Uterus (tissue), 4 donors: Measurements from ENCODE around the gene PBX1. TPM values are rescaled to one million over a fixed set of nuclear protein-coding genes. Genes with fewer than 3 reads are reported as not detected.

ENCODE experiments used
- DNase-seq, 2 donors: peaks; one replicate each; pipeline ENCODE4 v3.0.0-alpha.2; 2019 to 2020
- H3K27ac ChIP-seq, 2 donors: fragments of 200-600 bp; sonication (generic); 1 replicate in 1 of 2; 2 replicates in 1 of 2; pipeline ENCODE4 v1.5.1; 2016 to 2018
- H3K27me3 ChIP-seq, 2 donors: fragments of 200-600 bp; sonication (generic); one replicate each; pipeline ENCODE4 v1.5.1; 2018 to 2019; ENCODE audit warnings: control low read depth in 1 of 2
- H3K36me3 ChIP-seq, 2 donors: fragments of 200-600 bp; sonication (generic); one replicate each; pipeline ENCODE4 v1.5.1; 2019; ENCODE audit warnings: control low read depth in 1 of 2
- H3K4me1 ChIP-seq, 2 donors: fragments of 200-600 bp; sonication (generic); one replicate each; pipeline ENCODE4 v1.5.1; 2018 to 2019; ENCODE audit warnings: control low read depth in 1 of 2
- H3K4me3 ChIP-seq, 2 donors: fragments of 200-600 bp; sonication (generic); 1 replicate in 1 of 2; 2 replicates in 1 of 2; pipeline ENCODE4 v1.5.1; 2018 to 2019; ENCODE audit warnings: mild to moderate bottlenecking in 1 of 2
- H3K9me3 ChIP-seq, 2 donors: fragments of 200-600 bp; sonication (generic); one replicate each; pipeline ENCODE4 v1.5.1; 2019; ENCODE audit warnings: control low read depth in 1 of 2
- CTCF ChIP-seq, 4 experiments: fragments of 200-600 bp in 2 of 4; fragments of 450-650 bp in 2 of 4; sonication (generic) in 2 of 4; IDR thresholded peaks; one replicate each; pipeline ENCODE4 v1.5.1; 2016 to 2019; ENCODE audit warnings: antibody characterized with exemption in 4 of 4, mild to moderate bottlenecking in 2 of 4, moderate library complexity in 1 of 4
- POLR2A ChIP-seq, 2 donors: fragments of 450-650 bp; IDR thresholded peaks; one replicate each; pipeline ENCODE4 v1.6.1; 2016; ENCODE audit warnings: antibody characterized with exemption in 2 of 2, mild to moderate bottlenecking in 1 of 2, moderate library complexity in 1 of 2
- intact Hi-C: fragments of 100-400 bp; cut with DNase I; formaldehyde crosslinking; loops from one replicate; pipeline ENCODE4 v1.15.1; 2023; ENCODE audit warnings: low total_unique reads
- total RNA-seq, 4 donors: library from RNA; depleted of rRNA in 3 of 4; stranded (reverse); fragments of >200 nt in 3 of 4; gene quantifications; one replicate each; pipeline versions ENCODE4 v1.1.0 to v1.2.4, GENCODE V29; 2014 to 2023
- donor health status: DM: yes; HTN: yes; CAD: no.

Gene PBX1
- total RNA-seq, 4 donors from 2014 or later: 122 to 831 (median 207) TPM

DNA sequence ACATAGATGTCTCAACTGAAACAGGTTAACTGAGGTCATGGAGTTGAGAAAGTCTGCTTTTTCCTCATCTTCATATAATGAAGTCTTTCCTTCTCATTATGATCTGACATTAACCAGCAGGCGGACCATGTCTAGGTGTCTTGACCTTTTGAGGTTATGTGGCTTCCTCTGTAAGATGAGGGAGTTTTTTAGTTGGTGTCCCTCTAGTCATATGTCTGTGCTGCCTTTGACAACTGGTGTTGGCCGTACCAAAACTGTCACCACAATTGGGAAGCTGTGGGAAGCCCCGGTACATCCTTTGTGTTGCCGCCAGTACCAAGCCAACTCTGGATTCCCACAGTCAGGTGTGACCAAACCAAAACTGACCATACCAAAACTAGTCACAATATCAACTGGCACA, 105.1 kb downstream of the PBX1 start:
- no peak for DNase-seq
- peak overlapping the region; percentile 6 to 20 for H3K27ac ChIP-seq
- no peak for TF ChIP-seq POLR2A (IDR thresholded peaks at IDR 0.05)
- no peak for TF ChIP-seq CTCF (IDR thresholded peaks at IDR 0.05)
- intact Hi-C loops: no loop called here
- H3K4me1 ChIP-seq: peaks cover 4 to 5% of the 10 kb centered on the region in 2 donors
- no peaks in the 10 kb centered on the region for H3K36me3 ChIP-seq
- no peaks in the 10 kb centered on the region for H3K9me3 ChIP-seq
- no peak overlapping the region for H3K4me3 ChIP-seq
- no peaks in the 10 kb centered on the region for H3K27me3 ChIP-seq

- TF ChIP-seq POLR2A (IDR thresholded peaks at IDR 0.05) (no peak), CTCF (IDR thresholded peaks at IDR 0.05) (no peak)
- Histone ChIP-seq H3K27ac (peak overlapping the region; percentile 14 to 26), H3K9me3 (no peaks in the 10 kb centered on the region), H3K4me1 (peaks cover 7 to 9% of the 10 kb centered on the region in 2 donors), H3K4me3 (no peak overlapping the region), H3K27me3 (no peaks in the 10 kb centered on the region), H3K36me3 (no peaks in the 10 kb centered on the region)
- DNase-seq: no peak
- intact Hi-C loops: no loop called here
These were observed 108.0 kb downstream of the PBX1 start for GRCh38 chr1:164667001-164667400.

DNA sequence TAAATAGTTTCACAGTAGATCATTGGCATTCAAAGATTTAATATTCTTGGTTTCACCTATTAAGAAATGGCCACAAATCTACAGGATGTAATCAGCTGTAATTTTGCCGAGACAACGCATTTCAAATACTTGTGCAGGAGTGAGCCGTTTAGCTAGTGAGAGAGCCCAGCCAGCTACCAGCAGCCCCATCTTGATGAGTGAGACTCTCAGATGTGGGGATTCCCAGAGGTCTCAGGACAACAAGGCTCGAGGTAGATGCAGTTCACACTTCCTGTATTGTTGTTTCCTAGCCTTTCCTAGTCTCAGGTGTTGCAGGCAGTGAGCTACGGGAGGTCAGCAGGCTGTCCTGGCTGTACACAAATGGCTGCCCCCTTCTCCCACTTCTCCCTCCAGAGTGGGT, 108.6 kb downstream of the PBX1 start:
- Histone ChIP-seq H3K4me3 (no peak overlapping the region), H3K36me3 (no peaks in the 10 kb centered on the region), H3K27me3 (no peaks in the 10 kb centered on the region), H3K27ac (peak overlapping the region; percentile 14 to 26), H3K9me3 (no peaks in the 10 kb centered on the region), H3K4me1 (peaks cover 7 to 12% of the 10 kb centered on the region in 2 donors)
- intact Hi-C loops: no loop called here
- TF ChIP-seq CTCF (IDR thresholded peaks at IDR 0.05) (no peak), POLR2A (IDR thresholded peaks at IDR 0.05) (no peak)
- no peak for DNase-seq

DNA sequence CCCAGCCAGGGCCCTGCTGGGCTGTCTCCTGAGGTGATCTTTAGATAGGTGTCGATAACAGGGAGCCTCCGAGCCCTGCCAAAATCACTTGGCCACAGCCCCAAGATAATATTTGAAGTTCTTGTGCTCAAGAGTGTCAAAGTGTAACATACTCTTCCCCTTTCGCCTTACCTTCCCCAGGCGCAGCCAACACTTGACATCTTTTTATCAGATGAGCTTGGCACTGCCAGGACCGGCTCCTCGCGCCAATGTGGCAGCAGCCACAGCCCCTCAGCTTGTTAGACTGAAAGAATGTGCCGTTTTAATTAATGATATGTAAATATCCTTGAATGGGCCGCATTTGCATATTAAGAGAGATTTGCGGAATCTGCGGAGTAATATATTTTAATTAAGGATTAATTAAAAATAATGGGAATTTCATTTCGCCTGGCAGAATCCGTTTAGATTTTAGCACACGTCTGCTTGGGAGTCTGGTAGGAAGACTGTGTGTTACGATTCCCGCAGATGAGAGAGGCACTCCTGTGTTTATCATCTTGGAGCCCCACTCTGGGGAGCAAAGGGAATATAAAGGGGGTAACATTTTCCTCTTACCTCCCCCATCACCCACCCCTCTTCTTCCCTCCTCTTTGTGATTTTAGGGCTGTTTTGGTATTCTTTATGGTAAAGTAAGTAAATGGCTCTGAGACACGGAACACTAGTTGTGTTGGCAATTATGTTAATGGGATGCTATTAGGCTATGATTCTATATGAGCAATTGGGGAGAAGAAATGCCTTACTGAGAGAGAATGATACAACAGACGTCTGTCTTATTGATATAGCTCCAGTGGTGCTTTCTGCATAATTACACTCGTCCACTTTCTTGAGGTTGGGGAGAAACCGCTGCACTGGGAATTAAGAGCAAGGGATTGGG, 109.8 kb downstream of the PBX1 start:
- Histone ChIP-seq H3K9me3 (no peaks in the 10 kb centered on the region), H3K4me3 (no peak overlapping the region), H3K4me1 (peaks cover 7 to 15% of the 10 kb centered on the region in 2 donors), H3K27me3 (no peaks in the 10 kb centered on the region), H3K27ac (peak overlapping the region in 1 of 2 donors; percentile 59), H3K36me3 (no peaks in the 10 kb centered on the region)
- no peak for DNase-seq
- no peak for TF ChIP-seq POLR2A (IDR thresholded peaks at IDR 0.05)
- no peak for TF ChIP-seq CTCF (IDR thresholded peaks at IDR 0.05)
- intact Hi-C loops: no loop called here

GRCh38 chr1:164670026-164670425, 111.0 kb downstream of the PBX1 start:
- no peaks in the 10 kb centered on the region for H3K27me3 ChIP-seq
- intact Hi-C loops: no loop called here
- DNase-seq: no peak
- H3K36me3 ChIP-seq: no peaks in the 10 kb centered on the region
- TF ChIP-seq CTCF (IDR thresholded peaks at IDR 0.05) (no peak), POLR2A (IDR thresholded peaks at IDR 0.05) (no peak)
- H3K4me3 ChIP-seq: no peak overlapping the region
- H3K9me3 ChIP-seq: no peaks in the 10 kb centered on the region
- peak overlapping the region; percentile 59 to 68 for H3K27ac ChIP-seq
- H3K4me1 ChIP-seq: peaks cover 7 to 17% of the 10 kb centered on the region in 2 donors
